ENCODE data around the gene CLEC4G.
"Not testable (repeated sequence)": the region's sequence is repeated elsewhere in the genome, so short reads cannot be mapped to it uniquely, and the experiment has no call there.

Gene CLEC4G

GRCh38 chr19:7732045-7732444, at the start of gene CLEC4G:
TSS of gene CLEC4G (minus strand) at chr19:7732110. CDS start at chr19:7732102, 8 bp downstream.
- DNase-seq (ENCODE audit: low spot score), result no peak

- DNase-seq (ENCODE audit: low spot score), result no peak
These were observed 49.2 kb upstream of the CLEC4G start for GRCh38 chr19:7781157-7781556.

- DNase-seq (ENCODE audit: low spot score), result no peak
These were observed 47.9 kb upstream of the CLEC4G start for GRCh38 chr19:7779631-7780486.

- no peak for DNase-seq (ENCODE audit: low spot score)
These were observed 46.2 kb upstream of the CLEC4G start for GRCh38 chr19:7778081-7778480.

- DNase-seq (ENCODE audit: low spot score), result no peak
These were observed 43.9 kb upstream of the CLEC4G start for GRCh38 chr19:7775761-7776160.

- DNase-seq (ENCODE audit: low spot score), result no peak
These were observed 41.9 kb upstream of the CLEC4G start for GRCh38 chr19:7773841-7774240.

- DNase-seq (ENCODE audit: low spot score), result no peak
These were observed 40.9 kb upstream of the CLEC4G start for GRCh38 chr19:7772752-7773291.

- DNase-seq (ENCODE audit: low spot score), result no peak
These were observed 39.2 kb upstream of the CLEC4G start for GRCh38 chr19:7771072-7771471.

- DNase-seq (ENCODE audit: low spot score), result no peak
These were observed 37.3 kb upstream of the CLEC4G start for GRCh38 chr19:7769171-7769570.

GRCh38 chr19:7767487-7767886, 35.6 kb upstream of the CLEC4G start:
- DNase-seq (ENCODE audit: low spot score), result no peak

- DNase-seq (ENCODE audit: low spot score), result no peak
These were observed 34.6 kb upstream of the CLEC4G start for GRCh38 chr19:7766535-7766934.

GRCh38 chr19:7765043-7765442, 33.1 kb upstream of the CLEC4G start:
- not testable (repeated sequence) for DNase-seq (ENCODE audit: low spot score)

GRCh38 chr19:7764157-7764556, 32.2 kb upstream of the CLEC4G start:
- DNase-seq (ENCODE audit: low spot score), result not testable (repeated sequence)

GRCh38 chr19:7763696-7764095, 31.8 kb upstream of the CLEC4G start:
- DNase-seq (ENCODE audit: low spot score), result no peak

- DNase-seq (ENCODE audit: low spot score), result no peak
These were observed 30.9 kb upstream of the CLEC4G start, which contains the start of gene CLEC4M for GRCh38 chr19:7762719-7763293. TSS of gene CLEC4M (plus strand) at chr19:7763243. CDS start at chr19:7763267, 24 bp downstream.

GRCh38 chr19:7759156-7759555, 27.2 kb upstream of the CLEC4G start:
- no peak for DNase-seq (ENCODE audit: low spot score)

GRCh38 chr19:7757358-7757757, 25.4 kb upstream of the CLEC4G start:
- no peak for DNase-seq (ENCODE audit: low spot score)

- DNase-seq (ENCODE audit: low spot score), result no peak
These were observed 24.3 kb upstream of the CLEC4G start for GRCh38 chr19:7756258-7756657.

GRCh38 chr19:7751157-7751783, 19.4 kb upstream of the CLEC4G start:
- no peak for DNase-seq (ENCODE audit: low spot score)

GRCh38 chr19:7748756-7749155, 16.8 kb upstream of the CLEC4G start:
- no peak for DNase-seq (ENCODE audit: low spot score)

GRCh38 chr19:7748171-7748570, 16.3 kb upstream of the CLEC4G start:
- DNase-seq (ENCODE audit: low spot score), result no peak
